OCI-LY7 (cell line): ENCODE data around the gene DTX3. TPM values are rescaled to one million over a fixed set of nuclear protein-coding genes. Genes with fewer than 3 reads are reported as not detected.

ENCODE experiments used
- BruUV-seq: library from RNA; stranded (reverse); fragments of 400-500 nt; replicated peaks from 2 replicates; lab custom pipeline; 2021; lab: Mats Ljungman, UMichigan
- CTCF ChIA-PET: fragments of 300-600 bp; sonication (Branson Sonifier 250); formaldehyde crosslinking; loops from one replicate; lab custom pipeline; 2022; ENCODE audit warnings: antibody characterized with exemption; ENCODE audit not compliant: unreplicated experiment; lab: Charles Lee
- POLR2A ChIA-PET: fragments of 300-600 bp; sonication (Branson Sonifier 250); formaldehyde crosslinking; loops from one replicate; lab custom pipeline; 2022; ENCODE audit warnings: antibody characterized with exemption; lab: Charles Lee
- DNase-seq: peaks from one replicate; pipeline ENCODE4 v3.0.0-alpha.2; 2015; ENCODE audit warnings: low spot score
- H2AFZ ChIP-seq: fragments of 200-600 bp; sonication (generic), shearing (Covaris generic); 2 replicates; pipeline ENCODE4 v1.6.1; 2014; ENCODE audit warnings: mild to moderate bottlenecking, antibody characterized with exemption, low read length, moderate library complexity
- H3K27ac ChIP-seq: fragments of 200-600 bp; sonication (generic); 2 replicates; pipeline ENCODE4 v1.5.1; 2014; ENCODE audit warnings: mixed run types, low read depth, mild to moderate bottlenecking, moderate library complexity, low read length, inconsistent platforms; ENCODE audit not compliant: poor library complexity, severe bottlenecking
- H3K36me3 ChIP-seq: fragments of 200-600 bp; sonication (generic); 2 replicates; pipeline ENCODE4 v1.6.1; 2014; ENCODE audit warnings: mild to moderate bottlenecking, antibody characterized with exemption, low read length, moderate library complexity, mixed read lengths; ENCODE audit not compliant: insufficient read depth
- H3K4me1 ChIP-seq: fragments of 200-600 bp; sonication (generic); 2 replicates; pipeline ENCODE4 v1.5.1; 2014; ENCODE audit warnings: mild to moderate bottlenecking, low read length; ENCODE audit not compliant: insufficient read depth, poor library complexity, severe bottlenecking
- H3K4me2 ChIP-seq: fragments of 200-600 bp; sonication (generic); 2 replicates; pipeline ENCODE4 v1.6.1; 2014; ENCODE audit warnings: mild to moderate bottlenecking, low read length
- H3K4me3 ChIP-seq: fragments of 200-600 bp; sonication (generic); 2 replicates; pipeline ENCODE4 v1.5.1; 2014; ENCODE audit warnings: mild to moderate bottlenecking, low read depth, low read length; ENCODE audit not compliant: poor library complexity, severe bottlenecking
- H3K79me2 ChIP-seq: fragments of 200-600 bp; sonication (generic); 2 replicates; pipeline ENCODE4 v1.6.1; 2016; ENCODE audit warnings: low read depth, mild to moderate bottlenecking, low read length, moderate library complexity, mixed read lengths; ENCODE audit not compliant: insufficient read depth
- H3K9me2 ChIP-seq: fragments of 200-600 bp; sonication (generic); 2 replicates; pipeline ENCODE4 v1.6.1; 2016; ENCODE audit warnings: mild to moderate bottlenecking, low read length, mixed read lengths; ENCODE audit not compliant: insufficient read depth
- H3K9me3 ChIP-seq: fragments of 200-600 bp; sonication (generic); 2 replicates; pipeline ENCODE4 v1.6.1; 2014; ENCODE audit warnings: mild to moderate bottlenecking, mixed run types, low read length, mixed read lengths
- H4K20me1 ChIP-seq: fragments of 200-600 bp; sonication (generic); 2 replicates; pipeline ENCODE4 v1.6.1; 2014; ENCODE audit warnings: mild to moderate bottlenecking, antibody characterized with exemption, low read length, moderate library complexity, mixed read lengths; ENCODE audit not compliant: insufficient read depth
- EZH2phosphoT487 ChIP-seq: fragments of 200-600 bp; sonication (generic); IDR thresholded peaks from 2 replicates; pipeline ENCODE4 v1.6.1; 2018; ENCODE audit warnings: low read depth, borderline replicate concordance, mild to moderate bottlenecking, mixed run types, antibody characterized with exemption, low read length, moderate library complexity, mixed read lengths
- intact Hi-C: fragments of 100-400 bp; cut with micrococcal nuclease; formaldehyde crosslinking; loops from one replicate; pipeline ENCODE4 v1.10.0; 2022; ENCODE audit not compliant: unreplicated experiment
- total RNA-seq, 2 experiments: library from RNA; depleted of rRNA in 1 of 2; stranded (reverse); fragments of >200 nt in 1 of 2; shearing (Covaris generic) in 1 of 2; gene quantifications; 2 replicates each; pipeline ENCODE4 v1.2.3, GENCODE V29; 2014 to 2022
- TF ChIP-seq, protein P1 (sequence below): fragments of 200-600 bp; sonication (generic); conservative IDR thresholded peaks from 2 replicates; pipeline ENCODE4 v1.5.1; 2014; ENCODE audit warnings: mild to moderate bottlenecking, antibody characterized with exemption, low read length, moderate library complexity, mixed read lengths

Gene DTX3
- total RNA-seq, 2 experiments from 2014 or later = not detected

DNA sequence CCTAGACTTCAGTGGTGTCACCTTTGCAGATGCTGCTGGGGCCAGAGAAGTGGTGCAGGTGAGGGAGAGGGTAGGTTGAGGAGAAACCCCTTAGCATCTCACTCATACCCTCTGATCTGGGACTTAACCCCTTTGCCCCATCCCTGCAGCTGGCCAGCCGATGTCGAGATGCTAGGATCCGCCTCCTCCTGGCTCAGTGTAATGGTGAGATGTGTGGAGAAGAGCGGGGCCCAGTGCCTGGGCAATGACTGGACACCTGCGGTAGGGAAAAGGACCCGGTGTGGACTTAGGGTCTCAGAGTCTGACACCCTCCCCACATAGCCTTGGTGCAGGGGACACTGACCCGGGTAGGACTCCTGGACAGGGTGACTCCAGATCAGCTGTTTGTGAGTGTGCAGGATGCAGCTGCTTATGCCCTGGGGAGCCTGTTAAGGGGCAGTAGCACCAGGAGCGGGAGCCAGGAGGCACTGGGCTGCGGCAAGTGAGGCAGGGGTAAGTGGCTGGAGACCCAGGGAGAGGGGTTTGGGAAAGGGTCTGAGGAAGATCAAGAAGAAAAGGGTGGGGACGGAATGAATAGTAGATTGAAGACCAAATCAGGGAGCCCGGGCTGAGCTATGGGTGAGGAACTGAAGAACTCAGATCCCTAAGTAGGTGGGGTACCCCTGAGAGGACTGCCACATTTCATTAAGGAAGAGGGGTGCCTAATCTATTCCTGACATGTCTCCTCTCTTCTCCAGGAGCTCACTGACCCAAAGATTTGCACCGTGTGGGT lies 20.8 kb downstream of the DTX3 start:
- no peaks in the 10 kb centered on the region for H3K9me3 ChIP-seq
- H3K4me3 ChIP-seq = no peak overlapping the region
- TF ChIP-seq, protein P1, sequence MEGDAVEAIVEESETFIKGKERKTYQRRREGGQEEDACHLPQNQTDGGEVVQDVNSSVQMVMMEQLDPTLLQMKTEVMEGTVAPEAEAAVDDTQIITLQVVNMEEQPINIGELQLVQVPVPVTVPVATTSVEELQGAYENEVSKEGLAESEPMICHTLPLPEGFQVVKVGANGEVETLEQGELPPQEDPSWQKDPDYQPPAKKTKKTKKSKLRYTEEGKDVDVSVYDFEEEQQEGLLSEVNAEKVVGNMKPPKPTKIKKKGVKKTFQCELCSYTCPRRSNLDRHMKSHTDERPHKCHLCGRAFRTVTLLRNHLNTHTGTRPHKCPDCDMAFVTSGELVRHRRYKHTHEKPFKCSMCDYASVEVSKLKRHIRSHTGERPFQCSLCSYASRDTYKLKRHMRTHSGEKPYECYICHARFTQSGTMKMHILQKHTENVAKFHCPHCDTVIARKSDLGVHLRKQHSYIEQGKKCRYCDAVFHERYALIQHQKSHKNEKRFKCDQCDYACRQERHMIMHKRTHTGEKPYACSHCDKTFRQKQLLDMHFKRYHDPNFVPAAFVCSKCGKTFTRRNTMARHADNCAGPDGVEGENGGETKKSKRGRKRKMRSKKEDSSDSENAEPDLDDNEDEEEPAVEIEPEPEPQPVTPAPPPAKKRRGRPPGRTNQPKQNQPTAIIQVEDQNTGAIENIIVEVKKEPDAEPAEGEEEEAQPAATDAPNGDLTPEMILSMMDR = no peak
- TF ChIP-seq EZH2phosphoT487 = no peak
- POLR2A ChIA-PET = interaction anchor here (0.6 kb wide), 1 partner anchor 37 kb away, joined by 3 read pairs; no protein-coding TSS in a partner anchor
- H4K20me1 ChIP-seq = no peaks in the 10 kb centered on the region
- no peak overlapping the region for H2AFZ ChIP-seq
- H3K36me3 ChIP-seq = no peaks in the 10 kb centered on the region
- BruUV-seq = no TSS peak
- no peak overlapping the region for H3K4me2 ChIP-seq
- no peaks in the 10 kb centered on the region for H3K79me2 ChIP-seq
- H3K9me2 ChIP-seq = no peaks in the 10 kb centered on the region
- DNase-seq = no peak
- no peaks in the 10 kb centered on the region for H3K4me1 ChIP-seq
- no peak overlapping the region for H3K27ac ChIP-seq
- CTCF ChIA-PET = no interaction called here
- intact Hi-C loops = no loop called here

GRCh38 chr12:57626111-57626920 lies 21.7 kb downstream of the DTX3 start:
- no TSS peak for BruUV-seq
- H3K4me2 ChIP-seq = no peak overlapping the region
- no peak for DNase-seq
- H3K27ac ChIP-seq = no peak overlapping the region
- no peaks in the 10 kb centered on the region for H3K36me3 ChIP-seq
- CTCF ChIA-PET = no interaction called here
- H3K4me3 ChIP-seq = no peak overlapping the region
- no peaks in the 10 kb centered on the region for H3K9me3 ChIP-seq
- H4K20me1 ChIP-seq = no peaks in the 10 kb centered on the region
- no peaks in the 10 kb centered on the region for H3K9me2 ChIP-seq
- POLR2A ChIA-PET = no interaction called here
- TF ChIP-seq, protein P1 = no peak
- no peak for TF ChIP-seq EZH2phosphoT487
- intact Hi-C loops = no loop called here
- no peak overlapping the region for H2AFZ ChIP-seq
- no peaks in the 10 kb centered on the region for H3K4me1 ChIP-seq
- no peaks in the 10 kb centered on the region for H3K79me2 ChIP-seq
